SU-DHL-6 (cell line): Measurements from ENCODE around the gene CSNK2A3.

Source experiments
- H2AFZ ChIP-seq: fragments of 200-600 bp; sonication (generic); 2 replicates; pipeline ENCODE4 v1.6.1; 2014; ENCODE audit warnings: low read depth, mild to moderate bottlenecking, moderate library complexity, mixed read lengths, antibody characterized with exemption, low read length; ENCODE audit not compliant: severe bottlenecking
- H3F3A ChIP-seq: fragments of 200-600 bp; shearing (Covaris generic); 2 replicates; pipeline ENCODE4 v1.6.0; 2016; ENCODE audit warnings: antibody characterized with exemption, mild to moderate bottlenecking; ENCODE audit not compliant: insufficient read depth
- H3K27ac ChIP-seq: fragments of 200-600 bp; sonication (generic); 2 replicates; pipeline ENCODE4 v1.5.1; 2016; ENCODE audit warnings: low read depth, mild to moderate bottlenecking, low read length, moderate library complexity, mixed read lengths
- H3K27me3 ChIP-seq: fragments of 200-600 bp; sonication (generic), shearing (Covaris generic); 2 replicates; pipeline ENCODE4 v1.6.0; 2014; ENCODE audit warnings: mild to moderate bottlenecking, low read length
- H3K36me3 ChIP-seq: fragments of 200-600 bp; sonication (generic); 2 replicates; pipeline ENCODE4 v1.6.1; 2014; ENCODE audit warnings: mild to moderate bottlenecking, low read length, mixed read lengths
- H3K4me2 ChIP-seq: fragments of 300-600, 200-600 bp; shearing (Covaris generic), sonication (generic); 2 replicates; pipeline ENCODE4 v1.6.0; 2014; ENCODE audit warnings: low read length, low read depth, mild to moderate bottlenecking; ENCODE audit not compliant: poor library complexity, severe bottlenecking
- H3K4me3 ChIP-seq: fragments of 200-600 bp; sonication (generic); 2 replicates; pipeline ENCODE4 v1.5.1; 2014; ENCODE audit warnings: antibody characterized with exemption, low read length, mild to moderate bottlenecking, mixed read lengths; ENCODE audit not compliant: insufficient read depth, poor library complexity, severe bottlenecking
- H3K79me2 ChIP-seq: fragments of 200-600 bp; sonication (generic); 2 replicates; pipeline ENCODE4 v1.6.1; 2014; ENCODE audit warnings: mild to moderate bottlenecking, low read length, moderate library complexity; ENCODE audit not compliant: insufficient read depth
- H3K9ac ChIP-seq: fragments of 200-600 bp; sonication (generic); 2 replicates; pipeline ENCODE4 v1.7.0; 2014; ENCODE audit warnings: mild to moderate bottlenecking, low read length
- H3K9me2 ChIP-seq: fragments of 200-600 bp; sonication (generic); replicated peaks from 2 replicates; pipeline ENCODE4 v1.6.1; 2014; ENCODE audit warnings: low read length; ENCODE audit not compliant: insufficient read depth
- H3K9me3 ChIP-seq: fragments of 200-600 bp; sonication (generic); 2 replicates; pipeline ENCODE4 v1.6.1; 2014; ENCODE audit warnings: low read length, mixed read lengths; ENCODE audit not compliant: insufficient read depth
- H4K20me1 ChIP-seq: fragments of 200-600 bp; sonication (generic); 2 replicates; pipeline ENCODE4 v1.6.1; 2014; ENCODE audit warnings: low read depth, mild to moderate bottlenecking, antibody characterized with exemption, low read length, moderate library complexity, mixed read lengths
- EZH2phosphoT487 ChIP-seq: fragments of 200-600 bp; sonication (generic), shearing (Covaris generic); conservative IDR thresholded peaks from 2 replicates; pipeline ENCODE4 v1.6.1; 2018; ENCODE audit warnings: mild to moderate bottlenecking, antibody characterized with exemption, low read length, moderate library complexity, mixed read lengths
- TF ChIP-seq, protein P1 (sequence below): fragments of 200-600 bp; sonication (generic); IDR thresholded peaks from one replicate; pipeline ENCODE4 v1.5.1; 2017; ENCODE audit warnings: antibody characterized with exemption, mild to moderate bottlenecking, low read length, moderate library complexity; ENCODE audit not compliant: insufficient read depth, poor library complexity, severe bottlenecking

The CSNK2A3 gene

DNA sequence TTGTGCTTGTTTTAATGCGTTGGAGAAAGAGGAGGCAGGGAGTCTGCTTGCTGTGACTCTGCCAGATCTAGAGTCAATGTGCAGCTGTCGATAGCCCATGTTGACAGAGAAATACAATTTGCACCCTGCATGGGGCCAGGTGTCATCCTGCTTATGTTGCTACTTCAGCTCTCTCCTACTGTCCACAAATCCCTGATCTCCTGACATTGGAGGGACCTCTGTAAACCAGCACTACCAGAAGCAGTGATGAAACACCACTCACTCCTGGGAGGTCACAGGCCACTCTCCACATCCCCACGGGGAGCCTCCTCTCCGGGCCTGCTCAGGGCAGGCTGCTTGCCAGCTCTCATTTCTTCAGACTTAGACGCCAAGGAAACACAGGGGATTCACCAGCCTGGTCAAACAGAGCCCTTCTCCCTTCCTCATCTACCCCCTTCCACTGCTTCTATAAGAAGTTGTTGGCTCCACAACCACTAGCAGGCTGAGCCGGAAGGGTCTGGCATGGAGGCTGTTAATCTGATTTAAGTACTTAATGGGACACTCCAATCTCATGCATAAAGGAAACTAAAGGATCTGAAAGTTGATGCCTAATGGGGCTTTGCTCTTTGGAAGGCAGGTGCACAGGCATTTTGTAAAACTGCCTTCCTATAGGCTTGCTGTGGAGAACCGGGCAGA lies 29.9 kb upstream of the CSNK2A3 start:
- H3K9me2 ChIP-seq: no peaks in the 10 kb centered on the region

DNA sequence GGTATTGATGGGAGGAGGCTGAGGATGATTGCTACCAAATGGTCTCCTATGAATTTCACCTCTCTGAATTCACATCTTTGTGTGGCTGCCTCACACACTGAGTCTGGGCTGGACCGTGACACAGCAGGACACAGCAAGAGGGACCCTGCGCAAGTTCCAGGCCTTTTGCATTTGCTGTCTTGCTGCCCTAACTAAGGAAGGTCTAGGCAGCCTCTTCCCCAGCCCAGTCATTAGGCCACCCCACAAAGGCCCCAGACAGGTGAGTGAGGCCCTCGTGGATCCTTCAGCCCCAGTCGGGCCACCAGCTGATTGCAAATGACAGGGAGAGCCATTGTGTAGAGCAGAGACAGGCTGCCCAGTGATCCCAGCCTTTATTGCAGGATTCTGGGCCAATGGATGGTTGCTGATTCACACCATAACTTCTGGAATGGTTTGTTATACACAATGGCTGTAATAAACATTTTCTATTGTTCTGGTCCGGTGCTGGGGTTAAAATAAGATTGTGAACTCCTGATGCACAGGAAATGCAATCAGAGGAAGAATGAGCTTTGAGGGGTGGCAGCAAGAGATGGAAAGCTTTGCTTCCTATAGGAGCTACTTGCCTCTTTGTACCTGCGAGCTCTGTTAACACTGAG lies 28.5 kb upstream of the CSNK2A3 start:
- H3K9me2 ChIP-seq: no peaks in the 10 kb centered on the region
- H3K27ac ChIP-seq: no peak overlapping the region
- TF ChIP-seq, protein P1, sequence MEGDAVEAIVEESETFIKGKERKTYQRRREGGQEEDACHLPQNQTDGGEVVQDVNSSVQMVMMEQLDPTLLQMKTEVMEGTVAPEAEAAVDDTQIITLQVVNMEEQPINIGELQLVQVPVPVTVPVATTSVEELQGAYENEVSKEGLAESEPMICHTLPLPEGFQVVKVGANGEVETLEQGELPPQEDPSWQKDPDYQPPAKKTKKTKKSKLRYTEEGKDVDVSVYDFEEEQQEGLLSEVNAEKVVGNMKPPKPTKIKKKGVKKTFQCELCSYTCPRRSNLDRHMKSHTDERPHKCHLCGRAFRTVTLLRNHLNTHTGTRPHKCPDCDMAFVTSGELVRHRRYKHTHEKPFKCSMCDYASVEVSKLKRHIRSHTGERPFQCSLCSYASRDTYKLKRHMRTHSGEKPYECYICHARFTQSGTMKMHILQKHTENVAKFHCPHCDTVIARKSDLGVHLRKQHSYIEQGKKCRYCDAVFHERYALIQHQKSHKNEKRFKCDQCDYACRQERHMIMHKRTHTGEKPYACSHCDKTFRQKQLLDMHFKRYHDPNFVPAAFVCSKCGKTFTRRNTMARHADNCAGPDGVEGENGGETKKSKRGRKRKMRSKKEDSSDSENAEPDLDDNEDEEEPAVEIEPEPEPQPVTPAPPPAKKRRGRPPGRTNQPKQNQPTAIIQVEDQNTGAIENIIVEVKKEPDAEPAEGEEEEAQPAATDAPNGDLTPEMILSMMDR: no peak
- no peak for TF ChIP-seq EZH2phosphoT487
- H3K9ac ChIP-seq: no peak overlapping the region
- no peak overlapping the region for H3K4me3 ChIP-seq
- H3K36me3 ChIP-seq: no peaks in the 10 kb centered on the region
- H3K27me3 ChIP-seq: no peaks in the 10 kb centered on the region
- H3K9me3 ChIP-seq: no peaks in the 10 kb centered on the region
- H4K20me1 ChIP-seq: no peaks in the 10 kb centered on the region
- no peaks in the 10 kb centered on the region for H3F3A ChIP-seq
- no peak overlapping the region for H2AFZ ChIP-seq
- H3K79me2 ChIP-seq: no peaks in the 10 kb centered on the region
- H3K4me2 ChIP-seq: no peak overlapping the region

More for the DNA sequence above, 29.9 kb upstream of the CSNK2A3 start:
- no peak overlapping the region for H3K27ac ChIP-seq
- H4K20me1 ChIP-seq: no peaks in the 10 kb centered on the region
- H3K27me3 ChIP-seq: no peaks in the 10 kb centered on the region
- no peaks in the 10 kb centered on the region for H3K36me3 ChIP-seq
- H3K9me3 ChIP-seq: no peaks in the 10 kb centered on the region
- no peak overlapping the region for H3K9ac ChIP-seq
- TF ChIP-seq, protein P1: no peak
- no peak for TF ChIP-seq EZH2phosphoT487
- no peak overlapping the region for H3K4me2 ChIP-seq
- H3K4me3 ChIP-seq: no peak overlapping the region
- H3K79me2 ChIP-seq: no peaks in the 10 kb centered on the region
- no peak overlapping the region for H2AFZ ChIP-seq
- H3F3A ChIP-seq: no peaks in the 10 kb centered on the region

DNA sequence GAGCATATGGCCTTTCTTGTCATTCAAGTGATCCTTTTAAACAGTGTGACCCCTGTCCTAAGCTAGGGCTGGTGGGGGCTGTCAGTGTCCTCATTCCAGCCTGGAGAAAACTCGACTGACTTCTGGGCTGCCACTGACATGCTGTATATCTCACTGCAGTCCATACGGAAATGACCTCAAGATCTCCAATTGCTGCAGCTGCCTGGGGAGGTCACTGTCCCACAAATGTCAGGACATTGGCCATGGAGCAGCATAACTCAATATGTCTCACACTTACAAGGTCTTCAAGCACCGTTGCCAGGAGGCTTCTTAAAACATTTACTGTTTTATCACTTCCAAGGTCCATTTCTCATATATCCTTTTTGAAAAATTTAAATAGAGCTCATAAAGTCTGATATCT lies 27.8 kb upstream of the CSNK2A3 start:
- no peak overlapping the region for H3K27ac ChIP-seq
- H3K4me3 ChIP-seq: no peak overlapping the region
- no peaks in the 10 kb centered on the region for H3K9me3 ChIP-seq
- no peaks in the 10 kb centered on the region for H3F3A ChIP-seq
- H3K9ac ChIP-seq: no peak overlapping the region
- H3K9me2 ChIP-seq: no peaks in the 10 kb centered on the region
- no peak overlapping the region for H2AFZ ChIP-seq
- H3K36me3 ChIP-seq: no peaks in the 10 kb centered on the region
- H3K4me2 ChIP-seq: no peak overlapping the region
- H3K79me2 ChIP-seq: no peaks in the 10 kb centered on the region
- no peaks in the 10 kb centered on the region for H4K20me1 ChIP-seq
- no peaks in the 10 kb centered on the region for H3K27me3 ChIP-seq
- TF ChIP-seq, protein P1: no peak
- TF ChIP-seq EZH2phosphoT487: no peak
